Immature natural killer cell (primary cell): ENCODE results near the gene KDM2A. TPM values are rescaled to one million over a fixed set of nuclear protein-coding genes. Genes with fewer than 3 reads are reported as not detected.

Experiments
- polyA plus RNA-seq, 3 donors: library from polyadenylated mRNA; unstranded; fragments of 300-500 nt; fragmentation: Illumina TruSeq; gene quantifications; one replicate each; pipeline ENCODE4 v1.2.3, GENCODE V29; 2021

The KDM2A gene
- polyA plus RNA-seq, 3 donors from 2014 or later: 3.8 to 16.6 (median 6.8) TPM

Other genes starting within 250 kb of the KDM2A start
- 1 to 10 TPM in 2 of 3 donors, not detected in 1; 3.7 to 4.2 TPM for gene PC, start 160.9 kb upstream of the KDM2A start, polyA plus RNA-seq
- not detected for gene C11orf86, start 144.0 kb upstream of the KDM2A start, polyA plus RNA-seq
- not detected for gene SYT12, start 96.1 kb upstream of the KDM2A start, polyA plus RNA-seq
- gene RHOD, start 62.4 kb upstream of the KDM2A start, polyA plus RNA-seq: not detected
- 10 to 100 TPM; 15.2 to 25.9 (median 22.9) TPM for gene GRK2, start 147.2 kb downstream of the KDM2A start, polyA plus RNA-seq
- gene ANKRD13D, start 170.0 kb downstream of the KDM2A start, polyA plus RNA-seq: 10 to 100 TPM; 12.4 to 26.7 (median 14.2) TPM
- 1 to 10 TPM; 1.1 to 4.8 (median 2.3) TPM for gene SSH3, start 184.3 kb downstream of the KDM2A start, polyA plus RNA-seq
- 100 to 1,000 TPM in 2 of 3 donors, 10 to 100 TPM in 1; 86.1 to 131 (median 118) TPM for gene POLD4, start 234.3 kb downstream of the KDM2A start, polyA plus RNA-seq